Measurements from ENCODE around the gene MKLN1.

- TF ChIP-seq CTCF (conservative IDR thresholded peaks at IDR 0.05; ENCODE audit: low read length) (no peak), EZH2phosphoT487 (IDR thresholded peaks at IDR 0.05; ENCODE audit: borderline replicate concordance, low read depth, low read length) (no peak)
Observed at GRCh38 chr7:131483586-131483985, 155.9 kb downstream of the MKLN1 start.
